Epithelial cell of alveolus of lung (primary cell): ENCODE results near the gene FANCI. TPM values are rescaled to one million over a fixed set of nuclear protein-coding genes. Genes with fewer than 3 reads are reported as not detected.

Experiments used
- total RNA-seq: library from RNA; depleted of rRNA; stranded (reverse); fragments of >200 nt; gene quantifications from 2 replicates; pipeline ENCODE4 v1.2.1, GENCODE V29; 2015

Gene FANCI
- total RNA-seq, result 5.5 and 18.1 TPM in 2 replicates

DNA sequence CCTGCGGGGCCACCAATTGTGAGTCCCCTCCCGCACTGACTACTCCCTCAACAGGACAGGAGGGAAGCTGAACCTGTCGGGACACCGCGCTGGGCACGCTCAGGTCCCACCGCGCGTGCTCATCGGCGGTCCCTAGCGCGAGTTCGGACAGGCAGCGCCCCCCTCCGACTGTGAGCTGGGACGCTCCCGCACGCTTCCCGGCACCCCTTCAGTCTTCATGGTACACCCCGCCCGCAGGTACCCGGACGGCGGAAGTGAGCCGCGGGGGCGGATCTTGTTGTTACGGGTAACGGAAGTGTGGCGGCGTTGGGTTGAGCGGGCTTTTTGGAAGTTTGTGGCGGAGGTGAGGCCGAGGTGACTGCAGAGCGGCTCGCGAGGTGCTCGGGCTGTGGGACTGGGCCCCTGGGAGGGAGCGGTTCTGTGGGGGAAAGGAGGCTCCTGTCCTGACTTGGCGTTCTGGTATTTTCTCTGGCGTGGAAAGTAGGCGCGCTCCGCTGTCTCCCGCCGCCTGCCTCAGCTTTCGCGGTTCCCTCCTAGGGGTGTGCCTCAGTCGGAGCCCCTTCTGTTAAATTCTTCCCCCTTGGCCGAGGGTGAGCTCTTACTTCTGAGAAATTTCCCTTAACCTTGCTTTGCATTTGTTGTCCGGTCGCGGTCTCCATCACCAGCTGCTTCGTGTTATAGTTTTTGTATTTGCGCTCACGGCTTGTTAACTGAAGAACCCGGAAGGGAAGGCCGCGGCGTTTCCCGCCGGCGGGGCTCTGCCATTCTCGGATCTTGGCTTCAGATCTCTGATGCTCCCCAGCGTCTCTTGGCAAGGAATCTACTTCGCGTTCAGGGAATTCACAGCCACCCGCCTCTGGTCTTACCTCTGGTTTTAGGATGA, at the start of gene FANCI:
FANCI (plus strand) TSS at position 289 of the 883 bp plus-strand sequence. CDS start 3,669 bp downstream, outside the sequence.

DNA sequence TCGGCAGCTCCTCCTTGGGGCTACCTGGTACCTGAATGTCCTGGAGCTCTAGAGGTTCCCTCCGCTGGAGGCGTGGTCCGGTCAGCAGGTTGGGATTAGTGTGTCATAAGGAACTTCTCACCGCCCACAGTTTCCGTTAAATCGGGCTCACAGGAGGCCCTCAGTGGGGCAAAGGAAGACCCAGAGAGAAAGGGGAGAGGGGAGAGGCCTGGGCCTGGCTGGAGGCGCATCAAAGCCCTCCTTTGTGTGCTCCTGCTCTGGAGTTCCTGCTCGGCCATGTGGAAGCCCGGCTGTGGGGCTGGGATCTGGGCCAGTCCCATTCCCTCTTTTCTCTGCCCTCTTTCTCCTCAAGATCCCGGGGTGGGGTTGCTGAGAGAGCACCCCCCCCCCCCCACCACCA, 22.2 kb upstream of the FANCI start, which contains the start of gene RLBP1:
RLBP1 (minus strand) TSS at position 37 of the 400 bp plus-strand sequence. CDS start 2,604 bp downstream, outside the sequence.

DNA sequence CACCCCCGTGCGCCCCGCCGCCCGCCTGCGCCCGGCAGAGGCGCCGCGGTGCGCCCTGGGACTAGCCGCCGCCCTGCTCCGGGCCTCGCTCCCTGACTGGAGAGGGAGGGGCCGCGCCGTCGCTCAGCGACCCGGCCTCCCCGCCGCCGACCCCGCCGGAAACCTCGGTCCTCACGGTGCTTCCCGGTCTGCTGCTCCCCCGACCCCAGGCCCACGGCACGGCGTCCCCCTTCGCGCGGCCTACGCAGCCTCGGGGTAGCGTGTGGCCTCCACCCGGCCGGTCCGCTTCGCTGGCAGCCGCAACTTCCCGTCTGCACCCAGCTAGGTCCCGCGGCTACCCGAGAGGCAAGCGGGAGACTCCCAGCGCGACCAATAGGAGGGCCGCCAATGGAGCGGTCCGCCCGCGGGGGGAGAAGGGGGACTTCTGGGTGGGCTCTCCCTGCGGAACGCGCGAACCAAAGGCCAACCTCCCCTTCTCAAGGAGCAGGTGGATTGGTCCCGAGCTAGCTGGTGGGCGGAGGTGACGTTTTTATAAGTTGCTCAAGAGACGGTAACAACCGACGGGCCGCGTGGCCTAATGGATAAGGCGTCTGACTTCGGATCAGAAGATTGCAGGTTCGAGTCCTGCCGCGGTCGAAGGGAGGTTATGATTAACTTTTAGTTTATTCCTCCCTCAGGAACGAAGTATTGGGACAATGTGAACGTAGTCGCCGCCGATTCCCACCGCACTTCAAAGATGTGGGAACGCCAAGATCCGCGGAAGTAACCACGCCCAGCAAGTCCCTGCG, 90.9 kb downstream of the FANCI start, which contains the start of gene POLG:
POLG (minus strand) TSS at position 315 of the 788 bp plus-strand sequence. CDS start 1,070 bp downstream, outside the sequence.

Other genes with a start within 250 kb of the FANCI start
- gene ABHD2, start 155.5 kb upstream of the FANCI start, total RNA-seq, result 37.4 and 47.3 TPM in 2 replicates
- gene RLBP1, start 22.4 kb upstream of the FANCI start, total RNA-seq, result not detected in 2 replicates
- 64.4 and 65.2 TPM in 2 replicates for gene POLG, start 90.8 kb downstream of the FANCI start, total RNA-seq